OCI-LY1 (cell line): ENCODE results near the gene STMN1.

Source experiments
- EZH2 ChIP-seq: fragments of 200-600 bp; sonication (generic), shearing (Covaris generic); IDR thresholded peaks from 2 replicates; pipeline ENCODE4 v1.8.0; 2017; ENCODE audit warnings: borderline replicate concordance, mixed run types, mild to moderate bottlenecking, antibody characterized with exemption, low read length, moderate library complexity, mixed read lengths
- TF ChIP-seq, protein P1 (sequence below): fragments of 200-600 bp; sonication (generic), shearing (Covaris generic); IDR thresholded peaks from 2 replicates; pipeline ENCODE4 v1.5.1; 2017; ENCODE audit warnings: mild to moderate bottlenecking, antibody characterized with exemption, low read length, moderate library complexity, mixed read lengths

- TF ChIP-seq, protein P1, sequence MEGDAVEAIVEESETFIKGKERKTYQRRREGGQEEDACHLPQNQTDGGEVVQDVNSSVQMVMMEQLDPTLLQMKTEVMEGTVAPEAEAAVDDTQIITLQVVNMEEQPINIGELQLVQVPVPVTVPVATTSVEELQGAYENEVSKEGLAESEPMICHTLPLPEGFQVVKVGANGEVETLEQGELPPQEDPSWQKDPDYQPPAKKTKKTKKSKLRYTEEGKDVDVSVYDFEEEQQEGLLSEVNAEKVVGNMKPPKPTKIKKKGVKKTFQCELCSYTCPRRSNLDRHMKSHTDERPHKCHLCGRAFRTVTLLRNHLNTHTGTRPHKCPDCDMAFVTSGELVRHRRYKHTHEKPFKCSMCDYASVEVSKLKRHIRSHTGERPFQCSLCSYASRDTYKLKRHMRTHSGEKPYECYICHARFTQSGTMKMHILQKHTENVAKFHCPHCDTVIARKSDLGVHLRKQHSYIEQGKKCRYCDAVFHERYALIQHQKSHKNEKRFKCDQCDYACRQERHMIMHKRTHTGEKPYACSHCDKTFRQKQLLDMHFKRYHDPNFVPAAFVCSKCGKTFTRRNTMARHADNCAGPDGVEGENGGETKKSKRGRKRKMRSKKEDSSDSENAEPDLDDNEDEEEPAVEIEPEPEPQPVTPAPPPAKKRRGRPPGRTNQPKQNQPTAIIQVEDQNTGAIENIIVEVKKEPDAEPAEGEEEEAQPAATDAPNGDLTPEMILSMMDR = no peak
- no peak for TF ChIP-seq EZH2
These were observed 1.9 kb upstream of the STMN1 start for GRCh38 chr1:25908161-25908560.
